DOHH2 (cell line): ENCODE measurements around the gene HAUS5.

ENCODE experiments used
- CTCF ChIP-seq: fragments of 200-600 bp; sonication (generic); IDR thresholded peaks from one replicate; pipeline ENCODE4 v1.5.1; 2014; ENCODE audit warnings: antibody characterized with exemption, mild to moderate bottlenecking, low read depth, low read length; ENCODE audit not compliant: poor library complexity, severe bottlenecking
- EZH2phosphoT487 ChIP-seq: fragments of 200-600 bp; sonication (generic); IDR thresholded peaks from 2 replicates; pipeline ENCODE4 v1.6.1; 2017; ENCODE audit warnings: borderline replicate concordance, mild to moderate bottlenecking, antibody characterized with exemption, low read length, moderate library complexity, mixed read lengths

GRCh38 chr19:35642798-35643254 lies 30.3 kb downstream of the HAUS5 start:
- TF ChIP-seq CTCF: no peak
- no peak for TF ChIP-seq EZH2phosphoT487
